Adrenal gland (tissue), 12 donors: ENCODE measurements around the gene TRIM10. TPM values are rescaled to one million over a fixed set of nuclear protein-coding genes. Genes with fewer than 3 reads are reported as not detected.
"Not testable (repeated sequence)": the region's sequence is repeated elsewhere in the genome, so short reads cannot be mapped to it uniquely, and the experiment has no call there.

Source experiments
- DNase-seq, 7 donors: peaks; one replicate each; pipeline ENCODE4 v3.0.0-alpha.2; 2019 to 2020
- H3K27ac ChIP-seq, 5 donors: fragments of 200-600 bp; sonication (generic) in 4 of 5; 1 replicate in 3 of 5; 2 replicates in 2 of 5; pipeline versions ENCODE4 v1.5.1 to v1.8.0; 2016 to 2020; ENCODE audit warnings: mild to moderate bottlenecking in 1 of 5
- H3K27me3 ChIP-seq: fragments of 200-600 bp; 2 replicates; pipeline ENCODE4 v1.8.0; 2021
- H3K36me3 ChIP-seq, 2 donors: fragments of 200-600 bp; replicated peaks in 1 of 2; 1 replicate in 1 of 2; 2 replicates in 1 of 2; pipeline versions ENCODE4 v1.5.1 to v1.8.0; 2018 to 2022
- H3K4me1 ChIP-seq, 2 donors: fragments of 200-600 bp; replicated peaks in 1 of 2; 1 replicate in 1 of 2; 2 replicates in 1 of 2; pipeline versions ENCODE4 v1.5.1 to v1.8.0; 2018 to 2021
- H3K4me3 ChIP-seq, 4 donors: fragments of 200-600 bp; sonication (generic) in 3 of 4; one replicate each; pipeline ENCODE4 v1.5.1; 2016 to 2018
- H3K9me3 ChIP-seq, 3 donors: fragments of 200-600 bp; sonication (generic) in 1 of 3; replicated peaks in 1 of 3; 1 replicate in 2 of 3; 2 replicates in 1 of 3; pipeline versions ENCODE4 v1.5.1 to v1.8.0; 2016 to 2021
- CTCF ChIP-seq, 6 experiments: fragments of 450-650 bp in 4 of 6; fragments of 200-600 bp in 2 of 6; sonication (generic) in 1 of 6; IDR thresholded peaks; 1 replicate in 5 of 6; 2 replicates in 1 of 6; pipeline versions ENCODE4 v1.5.1 to v1.8.0; 2016 to 2021; ENCODE audit warnings: antibody characterized with exemption in 6 of 6, mild to moderate bottlenecking in 2 of 6, moderate library complexity in 1 of 6
- POLR2A ChIP-seq, 2 donors: fragments of 450-650 bp; IDR thresholded peaks; one replicate each; pipeline ENCODE4 v1.6.1; 2017; ENCODE audit warnings: antibody characterized with exemption in 2 of 2, mild to moderate bottlenecking in 2 of 2, moderate library complexity in 1 of 2
- WGBS, 4 donors: extraction: QIAGEN DNeasy Blood & Tissue Kit in 2 of 4; methylation state at CpG; one replicate each; pipeline versions ENCODE4 v1.1.5 to v1.1.7; 2013 to 2017; 5-methylcytosine and 5-hydroxymethylcytosine counted together
- intact Hi-C, 2 donors: fragments of 100-400 bp; cut with DNase I; formaldehyde crosslinking; loops; one replicate each; pipeline versions ENCODE4 v1.14.1 to v1.15.0; 2022 to 2023
- polyA plus RNA-seq, 3 donors: library from polyadenylated mRNA; stranded (reverse); fragments of 200-250 nt in 2 of 3; fragments of 350-450 nt in 1 of 3; fragmentation: Illumina TruSeq in 1 of 3; extraction: RNeasy Lipid Tissue Mini Kit (QIAGEN cat#74804) in 1 of 3; gene quantifications; one replicate each; pipeline ENCODE4 v1.2.3, GENCODE V29; 2013 to 2014
- total RNA-seq, 9 donors: library from RNA; depleted of rRNA in 4 of 9; stranded (reverse); fragments of >200 nt in 4 of 9; fragments of 120-200 nt in 1 of 9; fragmentation: NEBNext Ultra II Directional in 1 of 9; extraction: Animal tissue kit (Norgen Biotek cat#: 25700) in 1 of 9; gene quantifications; one replicate each; pipeline versions ENCODE4 v1.1.0 to v1.2.4, GENCODE V29; 2013 to 2023
- donor health status: healthy with polysubstance abuse.
- donor health status: Bipolar disorder and iron deficiency.
- donor health status: DM: yes; HTN: yes; CAD: no.
- donor health status: DM: no; HTN: no; CAD: no.
- donor health status: DM: no; HTN: no; CAD: no.
- donor health status: DM: yes; HTN: yes; CAD: no.

Gene TRIM10
- total and polyA plus RNA-seq, 12 donors: 0.67 TPM; not detected in 11

- H3K36me3 ChIP-seq: no peaks in the 10 kb centered on the region
- H3K27me3 ChIP-seq: peaks cover 37% of the 10 kb centered on the region
- TF ChIP-seq CTCF (IDR thresholded peaks at IDR 0.05) (no peak), POLR2A (IDR thresholded peaks at IDR 0.05) (no peak)
- no peak overlapping the region for H3K27ac ChIP-seq
- intact Hi-C loops: no loop called here
- 25 to 38% (median 29%) methylated on average over 34 to 50 of the region's 50 CpGs for WGBS, 4 donors
- H3K4me1 ChIP-seq: no peaks in the 10 kb centered on the region
- H3K4me3 ChIP-seq: no peak overlapping the region
- DNase-seq: no peak
- H3K9me3 ChIP-seq: no peaks in the 10 kb centered on the region
Measured at GRCh38 chr6:30127238-30128093, 33.5 kb downstream of the TRIM10 start.

GRCh38 chr6:30122515-30122914, 38.5 kb downstream of the TRIM10 start:
- TF ChIP-seq CTCF (IDR thresholded peaks at IDR 0.05) (no peak), POLR2A (IDR thresholded peaks at IDR 0.05) (no peak)
- Histone ChIP-seq H3K4me1 (no peaks in the 10 kb centered on the region), H3K4me3 (no peak overlapping the region), H3K36me3 (no peaks in the 10 kb centered on the region), H3K27ac (no peak overlapping the region), H3K9me3 (no peaks in the 10 kb centered on the region), H3K27me3 (peaks cover 6% of the 10 kb centered on the region)
- intact Hi-C loops: no loop called here
- WGBS, 4 donors: 26 to 88% (median 43%) methylated on average over 2 of the region's 2 CpGs
- DNase-seq: no peak

- no peaks in the 10 kb centered on the region for H3K4me1 ChIP-seq
- TF ChIP-seq CTCF (IDR thresholded peaks at IDR 0.05): no peak
- intact Hi-C loops: no loop called here
- 62 to 76% (median 64%) methylated on average over 10 of the region's 10 CpGs for WGBS, 4 donors
- no peaks in the 10 kb centered on the region for H3K9me3 ChIP-seq
- no peak for DNase-seq
- no peak overlapping the region for H3K4me3 ChIP-seq
- H3K27ac ChIP-seq: no peak overlapping the region
- H3K36me3 ChIP-seq: no peaks in the 10 kb centered on the region
- no peaks in the 10 kb centered on the region for H3K27me3 ChIP-seq
Measured at GRCh38 chr6:30121446-30122366, 39.3 kb downstream of the TRIM10 start.

GRCh38 chr6:30118691-30119090, 42.3 kb downstream of the TRIM10 start:
- 90 to 94% (median 90%) methylated on average over 5 of the region's 5 CpGs for WGBS, 4 donors
- H3K4me1 ChIP-seq, intact Hi-C loops, DNase-seq, H3K27ac ChIP-seq, H3K4me3 ChIP-seq, H3K9me3 ChIP-seq, H3K36me3 ChIP-seq: not testable (repeated sequence)
- H3K27me3 ChIP-seq: peaks cover 18% of the 10 kb centered on the region
